Left lung (tissue), 10 donors: ENCODE results near the gene ZNF407. TPM values are rescaled to one million over a fixed set of nuclear protein-coding genes. Genes with fewer than 3 reads are reported as not detected.
A peak's percentile ranks its signal among the peaks of the same experiment; 100 is the strongest.

Experiments used
- ATAC-seq: fragments of 200-7000 bp; cut with Tn5 transposase; one replicate; pipeline ENCODE4 v1.9.1; 2020; ENCODE audit warnings: moderate library complexity
- DNase-seq, 4 donors: peaks; one replicate each; pipeline ENCODE4 v3.0.0-alpha.2; 2013 to 2020
- H3K27ac ChIP-seq, 2 donors: fragments of 200-600 bp; sonication (generic) in 1 of 2; one replicate each; pipeline versions ENCODE4 v1.5.0 to v1.8.0; 2020 to 2021
- H3K27me3 ChIP-seq, 2 donors: fragments of 200-600 bp; sonication (generic) in 1 of 2; one replicate each; pipeline versions ENCODE4 v1.5.0 to v1.8.0; 2020 to 2021
- H3K36me3 ChIP-seq, 2 donors: fragments of 200-600 bp; sonication (generic) in 1 of 2; one replicate each; pipeline versions ENCODE4 v1.5.0 to v1.8.0; 2020 to 2021
- H3K4me1 ChIP-seq, 2 donors: fragments of 200-600 bp; one replicate each; pipeline ENCODE4 v1.8.0; 2021
- H3K4me3 ChIP-seq, 2 donors: fragments of 200-600 bp; sonication (generic) in 1 of 2; one replicate each; pipeline versions ENCODE4 v1.5.0 to v1.8.0; 2020 to 2021; ENCODE audit warnings: mild to moderate bottlenecking in 1 of 2
- H3K9me3 ChIP-seq, 2 donors: fragments of 200-600 bp; sonication (generic) in 1 of 2; one replicate each; pipeline versions ENCODE4 v1.5.0 to v1.8.0; 2020 to 2021
- CTCF ChIP-seq, 2 donors: fragments of 200-600 bp; sonication (generic) in 1 of 2; IDR thresholded peaks; one replicate each; pipeline versions ENCODE4 v1.5.0 to v1.8.0; 2021; ENCODE audit warnings: antibody characterized with exemption in 2 of 2
- intact Hi-C, 2 donors: fragments of 100-400 bp; cut with DNase I; formaldehyde crosslinking; loops; one replicate each; pipeline versions ENCODE4 v1.11.2 to v1.14.2; 2022
- polyA plus RNA-seq, 6 donors: library from polyadenylated mRNA; unstranded; fragments of 120-200 nt; gene quantifications; one replicate each; pipeline ENCODE4 v1.2.1, GENCODE V29; 2013; ENCODE audit not compliant: insufficient read length in 6 of 6
- total RNA-seq, 2 donors: library from RNA; stranded (reverse); fragmentation: NEBNext Ultra II Directional; extraction: Animal tissue kit (Norgen Biotek cat#: 25700); gene quantifications; one replicate each; pipeline ENCODE4 v1.2.1, GENCODE V29; 2021
- donor health status: DM: no; HTN: yes; CAD: no.
- donor health status: DM: no; HTN: no; CAD: no.

ZNF407 gene
- total and polyA plus RNA-seq, 8 donors, result 10.3 to 16.7 (median 11.3) TPM

- H3K9me3 ChIP-seq, result no peaks in the 10 kb centered on the region
- H3K4me3 ChIP-seq, result no peak overlapping the region
- no peaks in the 10 kb centered on the region for H3K27me3 ChIP-seq
- DNase-seq (no peak), ATAC-seq (no peak)
- H3K36me3 ChIP-seq, result no peaks in the 10 kb centered on the region
- no peaks in the 10 kb centered on the region for H3K4me1 ChIP-seq
- no peak for TF ChIP-seq CTCF (IDR thresholded peaks at IDR 0.05)
- H3K27ac ChIP-seq, result no peak overlapping the region
- intact Hi-C loops, result no loop called here
Measured at GRCh38 chr18:75054046-75054445, 456.4 kb downstream of the ZNF407 start.

GRCh38 chr18:75054611-75055010 lies 456.9 kb downstream of the ZNF407 start:
- Histone ChIP-seq H3K4me3 (no peak overlapping the region), H3K4me1 (no peaks in the 10 kb centered on the region), H3K27me3 (no peaks in the 10 kb centered on the region), H3K27ac (no peak overlapping the region), H3K9me3 (no peaks in the 10 kb centered on the region), H3K36me3 (no peaks in the 10 kb centered on the region)
- ATAC-seq (no peak), DNase-seq (no peak)
- TF ChIP-seq CTCF (IDR thresholded peaks at IDR 0.05), result no peak
- intact Hi-C loops, result no loop called here

GRCh38 chr18:75057169-75057960 lies 459.7 kb downstream of the ZNF407 start:
- no peak overlapping the region for H3K27ac ChIP-seq

GRCh38 chr18:75060185-75060584 lies 462.5 kb downstream of the ZNF407 start:
- Histone ChIP-seq H3K9me3 (no peaks in the 10 kb centered on the region), H3K4me1 (no peaks in the 10 kb centered on the region), H3K36me3 (peaks cover 0 to 25% of the 10 kb centered on the region in 2 donors), H3K27me3 (no peaks in the 10 kb centered on the region), H3K4me3 (no peak overlapping the region), H3K27ac (no peak overlapping the region)
- no peak for ATAC-seq
- DNase-seq, result no peak
- no peak for TF ChIP-seq CTCF (IDR thresholded peaks at IDR 0.05)
- intact Hi-C loops, result no loop called here

More at GRCh38 chr18:75057169-75057960, 459.7 kb downstream of the ZNF407 start:
- Histone ChIP-seq H3K4me1 (no peaks in the 10 kb centered on the region), H3K27me3 (no peaks in the 10 kb centered on the region), H3K4me3 (no peak overlapping the region), H3K9me3 (no peaks in the 10 kb centered on the region), H3K36me3 (no peaks in the 10 kb centered on the region)
- no peak for TF ChIP-seq CTCF (IDR thresholded peaks at IDR 0.05)
- intact Hi-C loops, result no loop called here
- no peak for ATAC-seq
- DNase-seq, result no peak

GRCh38 chr18:75062297-75062886 lies 464.7 kb downstream of the ZNF407 start:
- no peaks in the 10 kb centered on the region for H3K9me3 ChIP-seq
- H3K4me1 ChIP-seq, result no peaks in the 10 kb centered on the region
- peaks cover 0 to 32% of the 10 kb centered on the region in 2 donors for H3K36me3 ChIP-seq
- ATAC-seq, result no peak
- H3K4me3 ChIP-seq, result no peak overlapping the region
- no peak overlapping the region for H3K27ac ChIP-seq
- intact Hi-C loops, result no loop called here
- peak in 1 of 4 donors; percentile 62 for DNase-seq
- no peaks in the 10 kb centered on the region for H3K27me3 ChIP-seq
- no peak for TF ChIP-seq CTCF (IDR thresholded peaks at IDR 0.05)
